GM13977 (cell line): Measurements from ENCODE around the gene TLK1.
A peak's percentile ranks its signal among the peaks of the same experiment; 100 is the strongest.

Experiments used
- DNase-seq: peaks from one replicate; pipeline ENCODE4 v3.0.0; 2012; ENCODE audit warnings: low spot score
- CTCF ChIP-seq: IDR thresholded peaks from 2 replicates; pipeline ENCODE4 v1.5.1; 2012; ENCODE audit warnings: mild to moderate bottlenecking, control low read depth; ENCODE audit not compliant: insufficient read depth; ENCODE audit errors: extremely low read depth, missing control alignments
- in situ Hi-C: fragments of 300-500 bp; cut with MboI; formaldehyde crosslinking; loops from one replicate; pipeline ENCODE4 v1.12.0; 2022; ENCODE audit warnings: low sequenced_read_pairs, low pct_unique_long_range_greater_than_20kb, mixed read lengths, inconsistent platforms; ENCODE audit not compliant: unreplicated experiment

The TLK1 gene

DNA sequence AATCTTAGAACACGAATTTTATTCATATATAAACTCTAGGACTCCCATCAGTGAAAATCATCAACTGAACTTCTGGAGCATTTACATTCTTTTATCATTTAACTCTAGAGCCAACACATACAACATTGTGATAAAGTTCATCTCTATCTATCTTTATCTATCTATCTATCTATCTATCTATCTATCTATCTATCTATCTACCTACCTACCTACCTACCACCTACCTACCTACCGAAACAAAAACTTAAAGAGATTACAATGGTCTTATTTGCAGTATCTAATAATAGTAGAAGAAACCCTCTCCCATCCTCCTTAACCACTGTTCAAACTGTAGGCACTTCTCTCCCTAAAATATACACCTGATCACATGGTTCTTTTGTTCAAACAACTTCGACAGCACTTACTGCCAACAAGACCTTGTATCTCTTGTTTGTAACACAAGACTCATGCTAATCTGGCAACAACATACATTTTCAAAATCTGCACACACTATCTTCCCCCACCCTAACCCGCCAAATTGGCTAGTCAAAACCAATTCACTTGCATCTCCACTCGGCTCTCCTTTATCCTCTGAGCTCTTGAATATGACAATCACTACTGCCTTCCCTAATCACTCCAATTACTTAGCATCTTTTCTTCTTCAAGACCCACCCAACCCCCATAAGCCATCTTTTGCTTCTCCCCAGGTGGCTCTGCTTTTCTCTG is 162.6 kb downstream of the TLK1 start:
- DNase-seq: no peak
- TF ChIP-seq CTCF: no peak
- in situ Hi-C loops: loop anchor here (25.0 kb wide), 1 partner anchor 439 kb away; the partner anchor contains the start of genes DCAF17 and METTL8

GRCh38 chr2:170996316-170996715 is 164.4 kb downstream of the TLK1 start:
- no peak for TF ChIP-seq CTCF
- DNase-seq: no peak
- in situ Hi-C loops: loop anchor here (25.0 kb wide), 1 partner anchor 441 kb away; the partner anchor contains the start of genes DCAF17 and METTL8

GRCh38 chr2:170991398-170992182 is 169.1 kb downstream of the TLK1 start:
- DNase-seq: no peak
- in situ Hi-C loops: loop anchor here (25.0 kb wide), 1 partner anchor 446 kb away; the partner anchor contains the start of genes DCAF17 and METTL8

DNA sequence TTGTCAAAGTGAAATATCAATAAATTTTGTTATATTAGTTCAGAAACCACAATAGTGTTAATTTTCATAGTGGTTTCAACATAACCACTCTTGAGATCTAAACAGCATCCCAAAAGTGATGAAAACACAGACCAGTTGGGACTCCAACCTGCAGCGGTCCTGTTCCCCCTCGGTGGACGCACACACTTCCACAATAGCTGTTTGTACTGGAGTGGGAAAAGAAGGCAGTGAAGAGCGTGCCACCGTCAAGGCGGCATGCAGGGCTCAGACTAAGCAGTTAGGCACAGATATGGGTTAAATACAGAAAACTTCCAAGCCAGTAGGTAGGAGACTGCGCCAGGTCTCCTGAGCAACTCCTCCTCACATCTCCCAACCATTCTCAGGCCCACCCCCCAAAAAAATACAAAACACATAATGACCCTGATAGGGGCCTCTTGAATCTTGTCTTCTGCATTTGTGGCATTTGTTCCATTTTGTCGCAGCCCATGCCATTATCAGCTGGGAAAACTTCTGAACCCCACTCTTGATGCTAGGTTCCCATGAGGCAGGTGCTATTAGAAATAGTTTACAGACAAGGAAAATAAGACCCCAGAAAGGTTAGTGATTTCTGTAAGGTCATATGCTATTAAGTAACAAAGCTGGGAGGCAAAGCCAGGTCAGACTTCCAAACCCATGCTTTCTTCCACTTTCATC is 174.0 kb downstream of the TLK1 start:
- no peak for TF ChIP-seq CTCF
- no peak for DNase-seq
- in situ Hi-C loops: loop anchor here (25.0 kb wide), 1 partner anchor 451 kb away; the partner anchor contains the start of genes DCAF17 and METTL8

More at GRCh38 chr2:170991398-170992182, 169.1 kb downstream of the TLK1 start:
- TF ChIP-seq CTCF: peak; percentile 22

DNA sequence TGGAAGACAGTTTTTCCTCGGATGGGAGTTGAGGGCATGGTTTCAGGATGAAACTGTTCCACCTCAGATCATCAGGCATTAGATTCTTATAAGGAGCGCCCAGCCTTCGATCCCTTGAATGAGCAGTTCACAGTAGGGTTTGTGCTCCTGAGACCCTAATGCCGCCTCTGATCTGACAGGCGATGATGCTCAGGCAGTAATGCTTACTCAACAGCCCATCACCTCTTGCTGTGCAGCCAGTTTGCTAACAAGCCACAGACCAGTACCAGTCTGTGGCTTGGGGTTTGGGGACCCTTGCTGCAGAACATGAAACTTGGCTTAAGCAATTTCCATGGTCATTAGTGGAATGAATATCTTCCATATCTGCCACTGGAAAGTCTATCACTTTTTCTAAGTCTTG is 175.3 kb downstream of the TLK1 start:
- TF ChIP-seq CTCF: no peak
- DNase-seq: no peak
- in situ Hi-C loops: loop anchor here (25.0 kb wide), 1 partner anchor 452 kb away; the partner anchor contains the start of genes DCAF17 and METTL8

DNA sequence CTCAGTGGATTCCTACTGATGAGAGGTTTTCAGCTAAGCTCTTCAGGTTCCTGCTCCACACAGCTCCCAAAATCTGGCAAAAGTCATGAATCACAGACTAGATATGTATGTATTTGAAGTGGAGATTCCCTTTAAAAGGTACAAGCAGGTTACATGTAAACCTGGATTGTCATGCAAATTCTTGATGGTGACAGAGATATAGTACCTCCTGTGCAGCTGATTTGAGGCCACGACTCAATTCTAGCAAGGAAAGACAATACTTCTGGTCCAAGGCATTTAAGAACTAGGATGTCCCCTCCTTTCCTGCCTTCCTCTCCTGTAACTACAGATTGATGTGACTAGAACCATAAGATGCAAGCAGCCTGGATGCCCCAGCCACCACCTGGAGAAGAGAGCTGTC is 176.6 kb downstream of the TLK1 start:
- no peak for TF ChIP-seq CTCF
- no peak for DNase-seq
- in situ Hi-C loops: loop anchor here (25.0 kb wide), 1 partner anchor 453 kb away; the partner anchor contains the start of genes DCAF17 and METTL8
